HG03066 (cell line): ENCODE results near the gene TMEM141.
A peak's percentile ranks its signal among the peaks of the same experiment; 100 is the strongest.

Source experiments
- ATAC-seq: cut with Tn5 transposase; IDR thresholded peaks from one replicate; pipeline ENCODE4 v1.9.1; 2021; ENCODE audit warnings: low read depth; ENCODE audit not compliant: unreplicated experiment

The TMEM141 gene

DNA sequence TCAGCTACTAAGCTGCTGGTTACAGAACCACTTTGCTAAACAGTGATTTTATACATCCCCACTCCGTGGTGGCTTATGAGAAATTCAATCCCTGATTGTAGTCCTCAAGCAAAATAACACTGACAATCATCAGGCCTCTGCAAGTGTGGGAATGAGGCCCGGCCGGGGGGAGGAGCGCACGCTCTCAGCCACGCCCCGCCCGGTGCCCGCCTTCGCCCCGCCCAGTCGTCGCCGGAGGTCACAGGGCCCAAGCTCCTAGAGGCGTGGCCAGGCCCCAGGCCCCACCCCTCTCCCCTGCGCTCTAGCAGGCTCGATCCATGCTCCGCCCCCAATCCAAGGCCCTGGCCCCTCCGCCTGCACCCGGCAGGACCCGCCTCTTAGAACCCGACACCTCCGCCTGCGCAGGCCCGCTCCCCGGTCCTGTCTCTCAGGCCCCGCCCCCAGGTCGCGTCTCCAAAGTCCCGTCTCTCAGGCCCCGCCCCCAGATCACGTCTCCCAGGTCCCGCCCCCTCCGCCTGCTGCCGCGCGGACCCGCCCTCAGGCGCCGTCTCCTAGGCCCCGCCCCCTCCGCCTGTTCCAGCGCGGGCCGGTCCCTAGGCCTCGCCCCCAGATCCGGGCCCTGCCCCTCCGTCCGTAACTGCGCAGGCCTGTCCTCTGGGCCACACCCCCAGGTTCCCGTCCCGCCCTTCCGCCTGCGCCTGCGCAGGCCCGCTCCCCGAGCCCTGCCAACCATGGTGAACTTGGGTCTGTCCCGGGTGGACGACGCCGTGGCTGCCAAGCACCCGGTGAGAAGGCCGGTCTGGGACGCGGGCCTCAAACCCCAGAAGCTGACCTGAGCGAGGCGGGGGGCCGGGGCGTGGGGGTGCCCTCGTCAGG lies at the start of gene TMEM141:
TSS of gene TMEM141 (plus strand) at position 705 of the 876 bp plus-strand sequence. CDS start at position 732, 27 bp downstream.
- peak; percentile 80 for ATAC-seq

DNA sequence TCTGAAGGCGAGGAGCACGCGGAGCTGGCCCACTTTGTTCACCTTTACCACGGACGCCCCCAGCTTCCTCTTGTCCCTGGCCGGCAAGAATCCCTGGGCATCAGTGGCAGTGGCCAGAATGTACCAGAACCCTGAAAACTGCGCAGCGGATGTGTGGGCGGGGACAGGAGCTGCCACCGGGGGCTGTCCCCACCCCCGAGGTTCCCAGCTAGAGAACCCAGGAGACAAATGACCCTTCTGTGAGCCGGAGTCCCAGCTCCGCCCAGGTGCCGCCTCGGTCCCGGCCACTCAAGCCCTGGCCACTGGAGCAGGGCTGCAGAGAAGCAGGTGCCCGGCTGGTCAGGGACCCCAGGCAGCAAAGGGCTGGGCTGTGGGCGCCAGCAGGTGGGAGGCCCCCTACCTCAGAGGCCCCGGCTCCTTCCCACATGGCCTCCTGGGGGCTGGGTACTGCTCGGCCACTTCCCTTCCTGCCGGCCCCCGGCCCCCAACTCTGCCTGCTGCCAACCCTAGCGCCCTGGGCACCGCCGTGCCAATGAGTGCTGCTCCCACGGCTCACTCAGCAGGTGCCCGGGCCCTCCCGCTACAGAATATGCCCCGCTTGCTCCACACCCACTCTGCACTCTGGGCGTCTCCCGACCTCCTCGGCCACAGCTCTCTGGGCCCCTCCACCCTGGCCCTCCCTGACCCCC lies 49.1 kb upstream of the TMEM141 start:
- ATAC-seq = no peak

DNA sequence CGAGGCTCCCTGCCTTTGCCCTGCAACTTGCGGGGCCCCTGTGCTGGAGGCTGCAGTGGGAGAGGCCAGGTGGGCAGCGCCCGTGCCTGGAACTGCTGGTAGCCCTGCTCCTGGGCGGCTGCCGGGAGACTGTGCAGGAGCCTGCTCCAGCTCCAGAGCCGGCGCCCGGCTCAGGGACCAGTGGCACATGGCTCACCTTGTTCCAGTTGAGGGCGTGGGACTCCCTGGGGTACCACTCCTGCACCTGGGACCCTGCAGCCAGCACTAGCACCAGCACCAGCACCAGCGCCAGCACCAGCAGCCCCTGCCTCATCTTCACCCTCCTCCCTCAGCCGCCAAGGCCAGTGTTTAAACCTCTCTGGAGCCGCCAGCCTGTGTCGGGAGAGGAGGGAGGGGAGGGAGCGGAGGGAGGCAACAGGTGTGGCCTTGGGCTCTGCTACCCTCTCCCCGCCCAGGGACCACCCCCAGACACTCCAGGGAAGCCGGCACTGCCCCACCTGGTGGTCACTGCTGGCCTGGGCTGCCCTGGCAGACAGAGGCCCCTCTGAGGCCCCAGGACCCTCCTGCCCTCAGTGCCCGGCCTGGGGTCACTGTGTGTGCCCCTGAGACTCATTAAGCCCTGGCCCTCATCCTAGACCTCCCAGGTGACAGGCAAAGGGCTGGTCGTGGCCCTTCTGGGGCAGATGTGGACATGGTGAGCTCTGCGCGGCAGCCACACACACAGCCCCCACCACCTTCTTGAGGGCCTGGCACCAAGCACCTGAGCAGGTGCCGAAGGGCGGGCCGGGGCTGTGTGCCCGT lies 48.4 kb upstream of the TMEM141 start, which contains the start of gene LCN10:
TSS of gene LCN10 (minus strand) at position 350 of the 801 bp plus-strand sequence. CDS start at position 313, 37 bp downstream.
- no peak for ATAC-seq

DNA sequence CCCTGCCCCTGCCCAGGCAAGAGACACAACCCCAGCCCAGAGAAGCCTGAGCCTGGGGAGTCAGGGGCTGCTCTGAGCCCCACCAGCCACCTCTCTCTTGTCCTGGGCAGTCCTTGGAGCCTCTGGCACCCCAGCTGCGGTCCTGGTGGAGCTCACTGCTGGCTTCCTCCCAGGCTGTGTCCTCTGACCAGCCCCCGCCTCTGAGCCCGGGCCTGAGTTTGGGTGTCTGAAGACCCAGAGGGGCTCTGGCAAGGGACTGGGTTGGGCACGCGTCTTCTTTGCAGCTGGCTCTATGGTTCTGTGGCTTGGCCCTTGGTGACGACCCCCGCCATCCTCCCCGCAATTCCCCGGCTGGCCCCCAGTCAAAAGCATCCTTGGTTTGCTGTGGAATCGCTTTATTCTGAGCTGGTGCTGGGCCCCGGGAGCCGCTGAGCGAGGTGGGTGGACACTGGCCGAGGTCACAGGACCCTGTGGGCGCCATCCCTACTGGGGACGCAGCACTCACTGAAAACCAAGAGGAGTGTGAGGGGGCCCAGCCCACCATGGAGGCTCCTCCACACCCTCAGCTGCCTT lies 47.4 kb upstream of the TMEM141 start:
- no peak for ATAC-seq

DNA sequence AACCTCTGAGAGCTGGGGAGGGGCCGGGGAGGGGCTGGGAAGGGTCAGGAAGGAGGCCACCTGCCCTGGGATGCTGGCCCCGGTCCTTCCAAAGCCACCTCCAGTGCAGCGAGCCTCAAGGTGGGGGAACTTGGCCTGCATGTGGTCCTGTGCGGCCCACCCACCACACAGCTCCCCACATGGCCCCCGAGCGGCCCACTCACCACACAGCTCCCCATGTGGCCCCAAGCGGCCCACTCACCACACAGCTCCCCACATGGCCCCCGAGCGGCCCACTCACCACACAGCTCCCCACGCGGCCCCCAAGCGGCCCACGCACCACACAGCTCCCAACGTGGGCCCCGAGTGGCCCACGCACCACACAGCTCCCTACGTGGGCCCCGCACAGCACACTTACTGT lies 46.4 kb upstream of the TMEM141 start:
- no peak for ATAC-seq

DNA sequence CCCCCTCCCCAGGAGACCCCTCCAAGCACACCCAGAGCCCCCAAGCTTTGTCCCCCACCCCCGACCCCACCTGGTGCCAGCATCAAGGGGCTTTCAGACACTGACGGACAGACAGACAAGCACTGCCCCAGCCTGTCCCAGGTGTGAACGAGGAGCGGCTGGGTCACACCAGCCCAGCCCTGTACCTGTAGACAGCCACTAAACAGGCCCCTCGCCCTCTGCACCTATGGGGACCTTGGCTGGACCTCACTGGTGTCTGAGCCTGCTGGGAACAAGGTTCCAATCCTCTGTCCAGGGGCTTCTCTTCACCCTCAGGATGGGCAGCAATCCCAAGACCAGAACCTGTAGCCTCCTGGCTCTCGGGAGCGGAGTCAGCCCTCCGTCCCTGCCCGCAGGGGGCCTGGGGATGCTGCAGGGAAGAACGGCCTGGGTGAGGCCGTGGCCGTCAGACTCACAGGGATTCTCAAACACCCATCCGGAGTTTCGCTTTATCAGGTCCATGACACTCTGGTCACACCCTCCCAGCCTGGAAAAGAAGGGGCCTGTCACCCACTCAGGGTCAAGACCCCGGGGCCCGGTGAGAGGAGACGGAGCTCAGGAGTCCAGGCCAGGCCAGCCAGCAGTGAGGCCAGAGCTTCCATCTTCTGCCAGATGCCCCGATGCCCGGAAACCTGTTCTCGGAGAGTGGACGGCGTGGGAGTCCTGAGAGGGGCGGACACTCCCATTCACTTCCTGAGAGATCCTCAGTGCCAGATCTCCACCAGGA lies 45.6 kb upstream of the TMEM141 start:
- ATAC-seq = no peak

DNA sequence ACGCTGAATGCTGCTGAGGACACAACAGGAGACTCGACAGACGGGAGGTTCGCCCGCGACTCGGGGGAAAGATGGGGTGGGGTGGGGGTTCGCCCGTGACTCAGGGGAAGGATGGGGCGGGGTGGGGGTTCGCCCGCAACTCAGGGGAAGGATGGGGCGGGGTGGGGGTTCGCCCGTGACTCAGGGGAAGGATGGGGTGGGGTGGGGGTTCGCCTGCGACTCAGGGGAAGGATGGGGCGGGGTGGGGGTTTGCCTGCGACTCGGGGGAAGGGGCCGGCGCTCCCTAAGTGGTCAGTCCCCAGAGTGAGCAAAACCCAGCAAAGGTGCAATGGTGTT lies 45.0 kb upstream of the TMEM141 start:
- no peak for ATAC-seq

DNA sequence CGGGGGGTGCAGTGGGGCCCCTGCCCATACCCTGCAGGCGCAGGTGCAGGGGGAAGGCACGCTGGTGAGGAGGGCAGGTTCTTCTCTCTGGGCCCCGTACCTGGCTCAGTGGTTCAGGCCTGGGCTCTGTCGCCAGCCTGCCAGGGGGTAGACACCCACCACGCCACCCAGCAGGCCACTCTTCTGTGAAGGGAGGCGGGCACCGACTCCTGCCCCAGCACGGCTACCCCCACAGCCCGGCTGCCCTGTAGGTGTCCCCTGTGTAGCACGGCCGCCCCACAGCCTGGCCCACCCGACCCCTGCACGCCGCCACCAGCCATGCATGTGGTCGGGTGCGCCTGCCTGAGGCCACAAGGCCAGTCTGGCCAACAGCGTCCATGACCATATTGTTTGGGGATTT lies 44.5 kb upstream of the TMEM141 start:
- ATAC-seq = no peak

DNA sequence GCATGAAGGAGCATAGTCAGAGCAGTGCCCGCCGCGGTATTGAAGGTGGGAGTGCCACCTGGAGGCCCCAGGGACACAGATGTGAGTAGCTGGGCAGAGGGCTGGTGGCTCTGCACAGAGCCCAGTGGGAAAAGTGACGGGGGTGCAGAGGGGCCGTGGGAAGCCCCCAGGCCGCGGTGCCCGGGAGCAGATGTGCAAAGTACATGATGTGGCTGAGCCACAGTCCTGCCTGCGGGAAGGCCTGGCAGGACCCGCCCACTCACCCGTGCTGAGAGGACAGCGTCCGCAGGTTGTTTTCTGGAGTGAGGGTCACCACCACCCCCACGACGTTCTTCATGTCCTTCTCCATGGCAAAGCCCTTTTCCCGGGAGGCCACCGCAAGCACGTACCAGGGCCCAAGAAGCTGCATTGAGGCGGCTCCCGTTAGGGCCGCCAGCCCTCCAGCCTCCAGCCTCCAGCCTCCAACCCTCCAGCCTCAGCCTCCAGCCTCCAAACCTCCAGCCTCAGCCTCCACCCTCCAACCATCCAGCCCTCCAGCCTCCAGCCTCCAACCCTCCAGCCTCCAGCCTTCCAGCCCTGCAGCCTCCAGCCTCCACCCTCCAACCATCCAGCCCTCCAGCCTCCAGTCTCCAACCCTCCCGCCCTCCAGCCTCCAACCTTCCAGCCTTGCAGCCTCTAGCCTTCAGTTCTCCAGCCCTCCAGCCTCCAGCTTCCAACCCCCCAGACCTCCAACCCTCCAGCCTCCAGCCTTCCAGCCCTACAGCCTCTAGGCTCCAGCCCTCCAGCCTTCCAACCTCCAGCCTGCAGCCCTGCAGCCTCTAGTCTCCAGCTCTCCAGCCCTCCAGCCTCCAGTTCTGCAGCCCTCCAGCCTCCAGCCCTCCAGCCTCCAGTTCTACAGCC lies 43.7 kb upstream of the TMEM141 start:
- no peak for ATAC-seq

DNA sequence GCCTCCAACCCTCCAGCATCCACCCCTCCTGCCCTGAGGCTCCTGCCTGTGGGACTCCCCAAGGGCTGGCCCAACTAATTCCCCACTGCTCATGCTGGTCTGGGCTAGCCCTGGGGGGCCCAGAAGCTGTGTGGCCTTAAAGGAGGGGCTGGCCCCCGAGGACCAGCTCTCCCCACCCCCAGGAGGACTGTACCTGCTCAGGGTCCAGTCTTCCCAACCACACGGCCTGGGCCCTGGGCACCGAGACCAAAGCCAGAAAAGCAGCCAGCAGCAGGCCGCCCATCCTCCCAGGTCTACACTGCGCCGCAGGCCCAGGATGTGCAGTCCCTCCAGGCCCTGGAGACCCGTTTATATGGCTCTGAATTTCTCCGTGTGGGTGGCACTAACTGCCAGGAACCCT lies 42.9 kb upstream of the TMEM141 start, which contains the start of gene LCN6:
TSS of gene LCN6 (minus strand) at position 325 of the 400 bp plus-strand sequence. CDS start at position 283, 42 bp downstream.
- no peak for ATAC-seq

DNA sequence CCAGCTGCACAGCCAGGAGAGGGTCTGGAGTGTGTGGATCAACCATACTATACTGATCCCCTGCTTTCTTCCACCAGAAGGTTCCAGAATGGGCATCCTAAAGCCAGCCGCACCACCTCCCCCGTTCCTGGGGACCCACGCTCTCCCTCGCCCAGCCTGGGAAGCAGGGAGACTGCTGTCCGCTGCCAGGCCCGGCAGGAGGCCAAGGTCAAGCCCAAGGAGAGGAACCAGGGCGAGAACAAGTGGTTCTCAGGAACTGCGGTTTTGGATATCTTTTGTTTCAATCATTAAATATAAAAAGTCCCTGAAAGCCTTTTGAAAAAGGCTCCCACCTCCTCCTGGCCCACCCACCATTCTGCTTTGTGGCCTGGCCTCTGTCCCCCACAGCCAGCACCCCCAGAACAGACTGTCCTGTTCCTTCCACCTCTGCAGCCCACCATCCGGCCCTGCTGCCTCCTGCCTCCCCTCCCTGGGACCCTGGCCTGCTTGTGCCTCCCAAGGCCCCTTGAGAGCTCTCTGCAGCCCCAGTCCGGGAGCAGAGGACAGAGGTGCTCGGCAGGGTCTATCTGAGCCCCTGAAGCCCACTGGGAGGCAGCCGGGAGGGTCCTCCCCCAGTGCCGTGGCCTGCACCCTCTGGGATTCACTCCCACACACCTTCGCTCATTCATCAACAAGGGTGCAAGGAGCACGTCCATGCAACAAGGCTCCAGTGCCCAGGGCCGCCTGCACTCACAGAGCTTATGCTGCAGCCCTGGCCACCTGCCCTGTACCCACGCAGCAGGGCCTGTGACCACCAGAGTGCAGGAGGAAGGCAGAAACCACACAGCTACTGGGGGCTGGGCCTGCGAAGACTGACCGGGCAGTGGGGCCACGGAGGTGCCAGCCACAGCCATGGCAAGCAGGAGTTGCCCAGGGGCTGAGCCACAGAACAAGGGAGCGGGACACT lies 42.2 kb upstream of the TMEM141 start:
- ATAC-seq = no peak

DNA sequence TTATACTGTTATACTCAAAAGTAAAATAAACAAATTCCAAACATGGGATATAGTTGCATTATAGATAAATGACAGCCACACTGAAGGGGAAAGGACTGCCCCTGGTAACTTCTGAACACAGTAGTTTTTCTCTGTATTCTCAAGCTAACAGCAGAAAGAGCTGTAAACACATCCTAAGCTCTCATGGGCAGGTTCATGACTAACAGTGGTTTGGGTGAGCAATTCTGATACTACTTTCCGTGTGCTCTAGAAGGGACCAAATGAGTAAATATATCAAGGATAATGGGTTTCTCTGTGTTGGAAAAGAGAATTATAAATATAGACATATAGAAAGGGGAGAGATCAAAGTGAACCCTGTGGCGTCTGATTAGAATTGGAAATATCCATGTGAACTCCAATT lies 40.6 kb upstream of the TMEM141 start:
- ATAC-seq = no peak

DNA sequence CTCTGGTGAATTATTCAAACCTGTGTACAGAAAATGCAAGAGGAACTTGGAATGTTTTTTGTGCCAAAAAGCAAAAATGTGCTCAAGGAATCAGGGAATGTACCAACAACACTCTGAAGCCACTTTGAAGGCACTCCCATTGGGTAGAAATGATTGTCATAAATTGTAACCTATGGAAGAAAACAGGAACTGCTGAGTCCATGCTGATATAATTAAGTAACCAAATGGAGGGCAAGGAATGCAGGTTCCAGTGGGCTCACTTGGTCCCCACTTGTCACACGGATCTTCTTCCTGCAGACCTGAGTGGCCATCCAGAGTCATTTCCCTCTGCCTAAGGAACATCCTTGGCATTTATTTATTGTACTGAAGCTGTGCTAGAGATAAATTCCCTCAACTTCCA lies 39.9 kb upstream of the TMEM141 start:
- no peak for ATAC-seq

DNA sequence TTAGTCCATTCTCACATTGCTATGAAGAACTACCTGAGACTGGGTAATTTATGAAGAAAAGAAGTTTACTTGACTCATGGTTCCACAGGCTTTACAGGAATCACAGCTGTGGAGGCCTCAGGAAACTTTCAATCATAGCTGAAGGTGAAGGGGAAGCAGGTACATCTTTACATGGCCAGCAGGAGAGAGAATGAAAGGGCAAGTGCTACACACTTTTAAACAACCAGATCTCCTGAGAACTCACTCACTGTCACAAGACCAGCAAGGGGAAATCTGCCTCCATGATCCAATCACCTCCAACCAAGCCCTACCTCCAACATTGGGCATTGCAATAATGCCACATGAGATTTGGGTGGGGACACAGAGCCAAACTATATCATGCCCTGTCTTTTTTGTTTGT lies 39.3 kb upstream of the TMEM141 start:
- no peak for ATAC-seq

DNA sequence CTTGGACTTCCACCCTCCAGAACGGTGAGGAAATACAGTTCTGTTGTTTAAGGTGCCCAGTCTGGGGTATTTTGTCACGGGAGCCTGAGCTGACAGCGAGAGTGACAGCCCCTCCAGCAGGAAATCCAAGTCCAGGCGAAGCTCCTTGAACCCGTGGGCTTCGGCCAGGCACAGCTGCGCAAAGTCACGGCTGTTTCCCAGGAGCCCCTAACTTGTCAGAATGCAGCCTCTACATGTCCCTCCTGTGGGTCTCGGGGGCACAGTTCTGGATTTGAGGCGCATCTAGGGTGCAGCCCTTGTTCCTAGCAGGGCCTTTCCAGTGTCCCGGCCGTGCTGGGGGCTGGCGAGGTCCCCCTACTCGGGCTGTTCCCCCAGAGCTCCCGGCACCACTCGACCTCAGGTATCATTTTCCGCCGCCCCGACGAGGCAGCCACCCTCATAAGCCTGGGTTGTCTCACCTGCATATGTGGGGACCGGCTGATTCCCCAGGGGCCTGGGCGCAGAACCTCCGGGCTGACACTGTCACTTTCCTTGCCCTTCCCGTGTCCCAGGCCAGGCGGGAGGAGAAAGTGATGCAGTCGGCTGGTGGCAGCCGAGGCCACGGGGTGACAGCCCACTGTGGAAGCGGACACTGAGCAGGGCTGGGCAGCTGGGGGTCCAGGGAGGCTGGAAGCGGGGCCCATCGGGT lies 37.6 kb upstream of the TMEM141 start:
- no peak for ATAC-seq

DNA sequence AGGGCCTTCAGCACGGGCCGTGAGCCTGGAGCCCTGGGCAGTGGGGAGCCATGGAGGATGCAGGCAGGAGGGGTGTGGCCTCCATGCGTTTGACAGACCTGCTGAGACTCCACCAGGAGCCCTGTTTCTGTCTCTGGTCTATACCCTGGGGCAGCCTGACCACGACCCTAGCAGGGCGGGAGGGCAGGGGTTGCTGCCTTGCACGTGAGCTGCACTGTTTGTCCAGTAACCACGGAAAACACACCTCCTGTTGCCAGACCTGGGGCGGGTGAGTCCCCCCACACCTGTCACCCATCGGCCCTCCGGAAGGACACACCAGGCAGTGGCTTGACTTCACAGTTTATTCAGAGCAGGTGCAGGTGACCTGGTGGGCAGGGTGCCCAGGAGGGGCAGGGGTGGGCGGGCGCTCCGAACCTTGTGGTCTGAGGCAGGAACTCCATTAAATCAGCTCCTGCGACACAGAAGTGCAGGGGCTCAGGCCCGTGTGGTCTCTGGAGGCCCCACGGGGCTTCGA lies 37.0 kb upstream of the TMEM141 start:
- no peak for ATAC-seq
